GM13976 (cell line): ENCODE measurements around the gene PPP4R2.

Source experiments
- DNase-seq: peaks from one replicate; pipeline ENCODE4 v3.0.0; 2012; ENCODE audit warnings: low spot score
- in situ Hi-C: fragments of 300-500 bp; cut with MboI; formaldehyde crosslinking; loops from one replicate; pipeline ENCODE4 v1.12.0; 2022; ENCODE audit warnings: low sequenced_read_pairs, mixed read lengths, inconsistent platforms; ENCODE audit not compliant: unreplicated experiment
- TF ChIP-seq, protein P1 (sequence below): IDR thresholded peaks from 2 replicates; pipeline ENCODE4 v1.5.1; 2012; ENCODE audit warnings: borderline replicate concordance, mild to moderate bottlenecking; ENCODE audit not compliant: insufficient read depth; ENCODE audit errors: extremely low read depth, missing control alignments, control extremely low read depth

The PPP4R2 gene

DNA sequence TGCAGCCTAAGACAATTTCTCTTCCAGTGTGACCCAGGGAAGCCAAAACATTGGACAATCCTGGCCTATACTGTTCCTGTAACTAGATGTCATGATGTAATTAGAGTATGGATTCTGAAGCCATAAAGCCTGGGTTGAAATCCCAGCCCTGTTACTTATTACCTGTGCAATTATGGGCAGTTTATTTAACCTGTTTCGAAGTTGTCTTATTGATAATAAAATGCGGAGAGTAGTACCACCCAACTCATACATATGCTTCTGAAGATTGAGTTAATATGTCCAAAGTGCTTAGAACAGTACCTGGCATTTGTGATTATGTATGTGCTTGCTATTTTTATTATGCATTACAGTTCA, 30.1 kb downstream of the PPP4R2 start:
- in situ Hi-C loops, result no loop called here
- TF ChIP-seq, protein P1, sequence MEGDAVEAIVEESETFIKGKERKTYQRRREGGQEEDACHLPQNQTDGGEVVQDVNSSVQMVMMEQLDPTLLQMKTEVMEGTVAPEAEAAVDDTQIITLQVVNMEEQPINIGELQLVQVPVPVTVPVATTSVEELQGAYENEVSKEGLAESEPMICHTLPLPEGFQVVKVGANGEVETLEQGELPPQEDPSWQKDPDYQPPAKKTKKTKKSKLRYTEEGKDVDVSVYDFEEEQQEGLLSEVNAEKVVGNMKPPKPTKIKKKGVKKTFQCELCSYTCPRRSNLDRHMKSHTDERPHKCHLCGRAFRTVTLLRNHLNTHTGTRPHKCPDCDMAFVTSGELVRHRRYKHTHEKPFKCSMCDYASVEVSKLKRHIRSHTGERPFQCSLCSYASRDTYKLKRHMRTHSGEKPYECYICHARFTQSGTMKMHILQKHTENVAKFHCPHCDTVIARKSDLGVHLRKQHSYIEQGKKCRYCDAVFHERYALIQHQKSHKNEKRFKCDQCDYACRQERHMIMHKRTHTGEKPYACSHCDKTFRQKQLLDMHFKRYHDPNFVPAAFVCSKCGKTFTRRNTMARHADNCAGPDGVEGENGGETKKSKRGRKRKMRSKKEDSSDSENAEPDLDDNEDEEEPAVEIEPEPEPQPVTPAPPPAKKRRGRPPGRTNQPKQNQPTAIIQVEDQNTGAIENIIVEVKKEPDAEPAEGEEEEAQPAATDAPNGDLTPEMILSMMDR, result no peak

DNA sequence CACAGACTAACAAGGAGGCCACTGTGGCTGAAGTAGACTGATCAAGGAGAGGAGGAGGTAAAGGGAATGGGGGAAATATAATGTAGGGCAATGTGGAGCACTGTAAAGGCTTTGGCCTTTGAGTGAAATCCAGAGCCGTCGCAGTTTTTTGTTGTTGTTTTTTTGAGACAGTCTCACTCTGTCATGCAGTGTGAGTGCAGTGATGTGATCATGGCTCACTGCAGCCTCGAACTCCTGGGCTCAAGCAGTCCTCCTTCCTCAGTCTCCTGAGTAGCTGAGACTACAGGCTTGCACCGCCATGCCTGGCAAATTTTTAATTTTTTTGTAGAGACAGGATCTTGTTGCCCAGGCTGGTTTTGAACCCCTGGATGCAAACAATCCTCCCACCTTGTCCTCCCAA, 32.2 kb downstream of the PPP4R2 start:
- in situ Hi-C loops, result no loop called here
- DNase-seq, result no peak
- TF ChIP-seq, protein P1, result no peak

More for the DNA sequence above, 30.1 kb downstream of the PPP4R2 start:
- DNase-seq, result no peak

DNA sequence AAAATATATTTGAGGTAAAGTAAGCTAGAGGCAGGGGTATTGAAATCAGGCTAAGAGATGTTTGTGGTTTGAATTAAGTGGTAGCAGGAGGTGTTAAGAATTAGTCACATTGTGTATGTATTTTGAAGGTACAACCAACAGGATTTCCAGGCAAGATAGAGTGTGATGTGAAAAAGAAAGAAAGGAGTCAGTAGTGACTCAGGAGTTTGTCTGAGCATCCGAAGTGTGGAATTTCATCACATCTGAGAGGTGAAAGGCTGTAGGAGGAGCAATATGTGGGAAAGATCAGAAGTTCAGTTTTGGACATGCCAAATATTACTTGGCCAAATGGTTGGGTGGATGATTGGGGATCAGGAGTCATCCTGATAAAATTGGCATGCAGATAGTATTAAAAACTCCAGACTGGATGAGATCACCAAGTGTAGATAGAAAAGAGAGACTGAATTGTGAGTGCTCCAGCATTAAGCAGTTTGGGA, 32.7 kb downstream of the PPP4R2 start:
- DNase-seq, result no peak
- in situ Hi-C loops, result no loop called here
- TF ChIP-seq, protein P1, result no peak

DNA sequence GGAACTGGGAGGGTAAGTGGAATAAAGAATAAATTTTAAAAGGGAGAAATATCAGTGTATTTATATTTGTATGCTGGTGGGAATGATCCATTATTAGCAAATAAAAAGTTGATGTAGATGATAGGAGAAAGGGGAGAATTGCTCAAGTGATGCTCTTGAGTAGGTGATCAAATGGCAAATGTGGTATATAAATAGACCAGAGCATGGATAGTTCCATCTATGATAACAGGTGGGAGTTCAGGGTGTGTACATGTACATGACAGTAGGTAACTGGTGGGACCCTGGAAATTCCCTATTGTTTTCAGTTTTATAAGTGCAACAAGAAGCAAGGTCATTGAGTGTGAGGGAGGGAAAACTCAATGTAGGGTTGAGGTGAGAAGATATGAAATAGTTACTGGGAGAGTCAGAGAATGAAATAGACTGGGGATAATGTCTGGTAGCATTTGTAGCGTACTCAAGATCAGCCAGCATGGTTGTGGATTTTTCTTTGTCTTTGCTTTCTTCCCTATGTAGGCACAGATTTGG, 33.5 kb downstream of the PPP4R2 start:
- TF ChIP-seq, protein P1, result no peak
- in situ Hi-C loops, result no loop called here
- DNase-seq, result no peak

DNA sequence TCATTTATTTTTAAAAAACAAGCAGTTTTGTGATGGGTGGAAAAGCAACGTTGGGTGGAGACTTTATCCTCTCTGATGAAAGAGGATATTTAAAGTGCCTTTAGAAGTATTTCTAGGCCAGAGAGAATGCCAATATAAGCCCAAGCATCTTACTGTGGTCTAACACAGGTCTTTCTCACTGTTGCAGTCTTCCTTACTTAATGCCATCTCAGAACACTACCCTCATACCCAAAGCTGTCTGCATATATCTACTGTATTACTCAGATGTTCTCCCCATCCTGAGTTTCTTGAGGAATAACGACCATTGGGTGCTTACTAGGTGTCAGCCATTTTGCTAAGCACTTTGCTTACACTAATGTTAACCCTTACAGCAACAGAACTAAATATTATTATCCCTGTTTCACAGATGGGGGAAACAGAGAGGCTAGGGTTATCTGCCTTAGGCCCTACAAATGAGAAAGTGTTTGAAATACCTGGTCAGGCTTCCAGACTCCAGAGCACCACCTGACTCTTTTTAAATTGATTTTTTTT, 35.0 kb downstream of the PPP4R2 start:
- no peak for DNase-seq
- in situ Hi-C loops, result no loop called here
- TF ChIP-seq, protein P1, result no peak

DNA sequence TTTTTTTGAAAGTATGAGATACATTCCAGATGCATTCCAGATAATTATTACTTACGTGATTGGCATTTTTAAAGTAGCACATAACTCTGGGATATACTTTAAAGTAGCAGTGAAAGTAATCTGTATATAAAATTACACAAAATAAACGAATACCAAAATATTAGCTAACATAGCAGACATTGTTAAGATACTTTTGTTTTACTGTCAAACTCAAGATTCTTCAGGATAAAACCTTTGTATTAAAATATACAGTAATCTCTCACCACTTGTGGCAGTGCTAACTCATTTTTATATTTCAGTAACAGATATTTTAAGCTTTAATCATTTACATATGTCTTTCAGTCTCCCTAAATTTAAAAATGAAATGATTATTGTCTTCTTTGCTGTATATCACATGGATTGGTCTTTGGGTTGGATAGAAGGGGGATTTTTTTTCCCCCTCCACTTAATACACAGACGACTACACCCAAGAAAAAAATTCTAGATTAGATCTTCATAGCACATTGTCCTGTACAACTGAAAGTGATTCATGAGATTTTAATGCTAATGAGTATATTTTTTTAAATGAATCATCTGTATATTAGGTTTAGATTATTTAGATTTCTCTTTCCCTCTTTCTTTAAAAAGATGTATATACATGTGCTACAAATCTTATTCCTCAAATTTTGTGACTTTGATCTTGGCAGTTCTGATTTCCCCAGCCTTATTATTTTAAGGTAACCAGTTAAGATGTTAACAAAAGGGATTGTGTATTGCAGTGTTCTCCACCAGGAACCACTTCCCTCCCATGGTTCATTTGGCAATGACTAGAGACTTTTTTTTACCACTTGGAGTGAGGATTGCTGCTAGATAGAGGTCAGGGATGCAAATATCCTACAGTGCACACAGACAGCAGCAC, 40.3 kb downstream of the PPP4R2 start:
- TF ChIP-seq, protein P1, result no peak
- no peak for DNase-seq
- in situ Hi-C loops, result no loop called here
